ENCODE results near the gene SVOP.
A peak's percentile ranks its signal among the peaks of the same experiment; 100 is the strongest.

SVOP gene

DNA sequence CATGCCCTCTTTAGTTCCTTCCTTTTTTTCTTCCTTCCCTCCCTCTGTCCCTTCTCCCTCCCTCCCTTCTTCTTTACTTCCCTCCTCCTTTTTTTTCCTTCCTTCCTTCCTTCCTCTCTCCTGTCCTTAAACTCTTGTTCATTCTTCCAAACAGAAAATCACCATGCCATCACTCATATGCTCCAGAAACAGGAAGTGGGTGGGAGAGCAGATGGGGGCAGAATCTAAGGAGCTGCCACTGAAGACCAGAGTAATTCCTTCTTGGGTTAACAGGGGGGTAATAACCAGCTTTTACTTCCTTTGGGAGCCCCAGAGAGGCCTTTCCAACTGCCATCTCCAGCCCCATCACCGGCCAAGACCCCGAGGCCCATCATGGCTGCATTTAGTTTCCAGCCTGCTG lies 51.2 kb downstream of the SVOP start:
- DNase-seq: no peak

DNA sequence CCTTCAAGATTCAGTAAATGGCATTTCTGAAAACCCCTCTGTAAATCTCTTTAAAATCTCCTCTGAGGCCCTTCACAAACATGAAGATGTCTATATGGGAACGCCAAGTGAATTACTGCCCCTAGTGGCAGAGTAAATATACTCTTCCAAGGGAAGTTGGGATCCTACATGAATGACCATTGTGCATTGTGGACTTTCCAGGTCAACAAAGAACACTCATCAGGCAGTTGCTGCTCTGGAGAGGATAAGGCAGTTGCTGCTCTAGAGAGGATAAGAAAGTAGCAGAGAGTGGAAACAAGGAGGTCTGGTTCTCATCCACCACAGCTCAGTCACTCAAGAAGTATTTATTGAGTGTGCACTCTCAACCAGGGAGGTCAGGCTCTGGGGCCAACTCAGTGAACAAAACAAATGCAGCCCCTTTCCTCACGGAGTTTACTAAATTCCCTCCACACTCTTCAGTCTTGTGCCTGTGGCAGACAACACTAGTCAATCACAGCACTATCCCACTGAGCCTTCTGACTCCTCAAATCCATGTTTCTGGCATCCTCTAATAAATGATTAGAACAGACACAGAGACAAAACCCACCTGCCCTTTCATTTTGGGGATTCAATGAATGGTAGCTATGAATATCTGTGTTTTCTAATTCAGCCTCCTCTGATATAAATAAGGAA lies 52.9 kb downstream of the SVOP start:
- DNase-seq: no peak

DNA sequence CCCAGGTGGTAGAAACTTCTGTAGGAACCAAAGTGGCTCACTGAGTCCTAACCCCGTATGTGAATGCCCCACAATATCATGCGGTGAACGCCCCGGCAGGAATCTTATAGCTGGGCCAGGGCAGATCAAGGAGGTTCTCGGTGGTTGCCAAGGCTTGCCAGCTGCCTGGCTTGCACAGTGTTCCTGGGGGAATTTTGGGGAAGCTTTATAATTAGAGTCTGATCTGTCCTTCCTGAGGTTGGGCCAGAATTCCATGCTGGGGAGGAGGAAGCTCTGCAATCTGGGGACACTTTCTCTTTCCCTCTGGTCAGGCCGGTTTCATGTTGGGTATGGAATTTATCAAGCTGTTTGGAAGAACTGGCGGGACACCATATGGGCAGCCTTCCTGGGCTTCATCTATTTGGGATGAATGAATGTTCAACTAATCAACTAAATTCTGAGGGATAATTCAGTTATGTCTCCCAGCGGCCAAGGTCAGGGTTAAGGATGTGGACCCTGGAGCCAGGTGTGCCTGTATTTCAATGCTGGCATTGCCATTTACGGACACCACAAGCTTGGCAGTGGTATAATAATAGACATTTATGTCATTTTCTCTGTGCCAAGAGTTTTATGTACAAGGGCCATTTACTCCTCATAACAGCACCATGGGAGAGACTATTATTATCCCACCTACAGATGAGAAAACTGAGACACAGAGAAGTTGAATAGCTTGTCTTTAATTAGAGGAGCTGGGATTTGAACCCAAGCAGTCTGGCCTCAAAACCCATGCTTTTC lies 54.3 kb downstream of the SVOP start:
- no peak for DNase-seq

DNA sequence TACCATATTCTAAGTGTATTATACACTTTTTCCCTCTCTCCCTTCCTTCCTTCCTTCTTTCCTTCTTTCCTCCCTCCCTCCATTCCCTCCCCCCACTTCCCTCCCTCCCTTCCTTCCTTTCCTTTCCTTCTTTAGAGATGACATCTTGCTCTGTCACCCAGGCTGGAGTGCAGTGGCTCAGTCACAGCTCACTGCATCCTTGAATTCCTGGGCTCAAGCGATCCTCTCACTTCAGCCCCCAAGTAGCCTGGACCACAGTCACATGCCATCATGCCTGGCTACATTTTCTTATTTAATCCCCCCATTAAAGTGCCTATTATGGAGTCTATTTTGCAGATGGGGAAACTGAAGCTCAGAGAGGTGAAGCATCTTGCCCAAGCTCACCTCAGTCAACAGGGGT lies 55.0 kb downstream of the SVOP start:
- DNase-seq: no peak

DNA sequence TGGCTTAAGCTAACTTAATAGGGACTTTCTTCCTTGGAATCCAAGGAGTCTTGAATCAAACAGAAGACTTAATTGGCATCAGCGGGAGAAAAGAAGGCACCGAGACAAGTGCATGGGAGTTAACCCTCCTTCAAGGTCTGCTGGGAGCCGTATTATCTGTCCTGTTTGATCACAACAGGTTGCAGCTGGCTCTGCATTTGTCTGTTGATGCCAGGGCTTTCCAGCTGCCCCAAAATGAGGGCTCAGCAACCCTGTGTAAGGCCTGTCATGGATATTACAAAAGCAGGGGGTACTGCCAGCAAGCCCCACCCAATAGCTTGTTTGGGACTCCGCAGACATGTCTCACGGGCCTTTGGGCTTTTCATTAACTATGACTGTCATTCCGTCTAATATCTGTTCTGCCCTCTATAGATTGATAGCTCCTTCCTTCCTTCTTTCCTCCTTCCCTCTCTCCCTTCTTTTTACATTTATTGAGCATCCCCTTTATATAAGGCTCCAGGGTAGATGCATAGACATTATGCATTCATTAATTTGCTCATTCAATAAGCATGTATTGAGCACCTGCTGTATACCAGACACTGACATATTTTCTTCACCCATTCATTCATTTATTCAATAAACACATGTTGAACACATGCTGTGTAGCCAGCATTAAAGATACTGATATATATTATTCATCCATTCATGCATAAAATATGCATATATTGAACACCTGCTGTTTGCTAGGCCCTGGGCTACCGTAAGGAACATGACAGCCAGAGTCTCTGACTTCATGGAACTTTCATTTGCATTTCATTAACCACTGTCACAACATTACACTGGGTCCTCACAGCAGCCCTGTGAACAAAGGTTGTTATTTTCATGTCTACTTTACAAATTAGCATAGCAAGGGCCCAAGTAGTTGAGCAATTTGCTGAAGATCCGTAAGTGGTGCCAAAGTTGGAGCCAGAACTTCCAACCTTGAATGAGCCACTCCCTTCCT lies 56.2 kb downstream of the SVOP start:
- DNase-seq: no peak

DNA sequence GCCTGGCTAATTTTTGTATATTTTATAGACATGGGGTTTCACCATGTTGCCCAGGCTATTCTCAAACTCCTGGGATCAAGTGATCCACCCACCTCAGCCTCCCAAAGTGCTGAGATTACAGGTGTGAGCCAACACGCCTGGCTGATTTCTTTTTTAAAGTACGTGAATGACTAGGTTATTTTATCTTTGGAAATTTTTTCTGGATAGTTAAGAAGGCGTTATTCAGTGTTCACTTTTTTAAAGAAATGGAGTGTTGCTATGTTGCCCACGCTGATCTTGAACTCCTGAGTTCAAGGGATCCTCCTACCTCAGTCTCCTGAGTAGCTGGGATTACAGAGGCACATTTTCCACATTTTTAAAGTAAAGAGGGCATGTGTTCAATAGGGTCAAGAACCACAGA lies 58.6 kb downstream of the SVOP start:
- no peak for DNase-seq

DNA sequence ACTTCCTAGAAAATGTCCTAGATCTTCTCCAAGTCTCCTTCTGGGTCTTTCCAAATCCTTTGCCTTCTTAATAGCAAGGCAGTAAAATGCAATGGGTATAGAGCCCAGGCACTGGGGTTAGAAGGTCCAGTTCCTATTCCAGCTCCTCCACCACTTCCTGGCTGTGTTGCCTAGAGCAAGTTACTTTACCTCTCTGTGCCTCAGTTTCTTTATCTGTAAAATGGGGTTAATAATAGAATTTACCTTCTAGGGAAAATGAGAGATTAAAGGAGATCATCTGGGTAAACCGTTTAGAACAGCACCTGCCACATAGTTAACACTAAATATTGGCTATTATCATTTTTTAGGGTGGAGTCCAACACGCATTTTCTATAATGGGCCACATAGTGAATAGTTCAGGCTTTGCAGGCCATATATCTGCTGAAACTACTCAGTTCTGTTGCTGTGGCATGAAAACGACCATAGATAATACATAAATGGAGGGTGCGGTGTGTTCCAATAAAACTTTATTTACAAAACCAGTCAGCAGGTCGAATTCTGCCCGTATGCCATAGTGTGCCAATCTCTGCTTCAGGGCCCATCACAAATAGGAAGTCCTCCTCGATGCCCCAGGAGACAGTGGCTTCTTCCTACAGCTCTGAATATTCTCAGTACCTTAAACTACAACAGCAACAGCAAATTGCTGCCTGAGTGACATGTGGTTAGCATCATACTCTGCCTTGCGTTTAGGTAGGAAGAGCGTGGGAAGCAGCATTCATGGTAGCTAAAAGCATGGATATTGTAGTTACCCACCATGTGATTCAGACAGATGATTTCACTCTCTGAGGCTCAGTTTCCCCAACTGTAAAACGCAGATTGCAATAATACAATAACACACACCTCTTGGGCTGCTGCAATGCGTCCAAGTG lies 60.9 kb downstream of the SVOP start:
- DNase-seq: no peak

DNA sequence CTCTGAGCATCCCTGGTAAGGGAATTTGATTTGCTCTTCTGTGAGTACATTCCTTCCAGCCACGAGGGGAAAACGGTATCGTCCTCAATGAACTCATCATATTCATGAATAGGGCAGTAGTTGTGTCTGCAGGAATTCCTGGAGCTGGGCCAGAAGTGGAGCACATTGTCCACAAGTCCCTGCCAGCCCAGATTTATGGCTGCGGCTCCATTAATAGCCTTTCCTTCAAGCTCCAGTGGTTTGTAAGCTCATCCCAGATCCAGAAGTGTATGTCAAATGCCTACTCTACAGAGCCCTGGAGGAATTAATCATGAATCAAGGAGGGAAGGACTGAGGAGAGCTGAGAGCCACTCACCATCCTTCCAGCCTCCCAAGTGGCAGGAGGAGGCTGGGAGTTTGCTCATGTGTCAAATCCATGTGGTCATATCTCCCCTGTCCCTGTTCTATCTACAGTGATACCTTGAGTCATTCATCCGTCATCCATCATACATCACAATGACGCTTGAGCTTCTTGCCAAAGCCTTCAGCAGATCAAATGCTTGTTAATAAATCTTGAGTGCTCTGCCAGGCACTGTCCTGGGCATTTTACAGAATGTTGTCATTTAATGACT lies 65.5 kb downstream of the SVOP start:
- DNase-seq: no peak

DNA sequence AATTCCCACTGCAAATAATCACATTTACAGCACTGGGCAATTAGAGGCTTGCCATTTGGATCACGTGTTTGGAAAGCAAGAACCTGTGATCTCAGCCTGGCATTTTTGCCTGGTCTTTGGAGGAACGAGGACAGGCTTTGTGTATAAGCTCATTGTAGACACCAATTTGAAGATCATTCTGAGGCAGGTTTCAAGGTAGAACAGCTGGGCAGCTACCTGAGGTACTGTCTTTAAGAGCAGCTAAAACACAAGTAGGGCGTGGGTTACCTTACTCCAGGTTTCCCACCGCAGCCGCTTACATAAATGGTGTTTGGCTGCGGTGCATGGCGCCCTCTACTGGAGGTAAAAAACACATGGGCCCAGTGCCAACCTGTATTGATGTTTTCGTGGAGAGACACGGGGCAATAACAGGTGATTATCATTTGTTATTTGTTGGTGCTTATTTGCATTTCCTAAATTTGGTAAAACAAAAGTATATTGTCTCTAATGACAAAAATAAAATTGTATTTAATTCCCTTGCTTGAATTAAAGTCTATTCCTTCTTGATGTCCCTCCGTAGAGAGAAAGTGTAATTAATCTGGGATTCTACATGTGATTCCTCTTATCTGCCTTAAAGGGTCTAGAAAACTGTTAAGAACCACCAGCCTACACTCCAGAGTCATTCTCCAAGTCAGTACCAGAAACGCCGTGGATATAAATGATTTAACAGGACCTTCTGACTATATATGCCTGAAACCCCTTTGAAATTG lies 69.7 kb downstream of the SVOP start:
- DNase-seq: peak; percentile 79

DNA sequence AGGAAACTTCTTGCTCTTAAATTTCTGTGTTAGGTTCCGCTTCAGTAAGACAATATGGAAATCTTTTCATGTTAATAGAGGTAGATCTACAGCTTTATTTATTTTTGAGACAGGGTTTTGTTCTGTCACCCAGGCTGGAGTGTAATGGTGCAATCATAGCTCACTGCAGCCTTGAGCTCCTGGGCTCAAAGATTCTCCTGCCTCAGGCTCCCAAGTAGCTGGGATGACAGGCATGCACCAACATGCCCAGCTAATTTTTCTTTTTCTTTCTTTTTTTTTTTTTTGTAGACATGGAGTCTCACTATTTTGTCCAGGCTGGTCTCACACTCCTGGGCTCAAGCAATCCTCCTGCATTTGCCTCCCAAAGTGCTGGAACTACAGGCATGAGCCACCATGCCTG lies 70.9 kb downstream of the SVOP start:
- no peak for DNase-seq

DNA sequence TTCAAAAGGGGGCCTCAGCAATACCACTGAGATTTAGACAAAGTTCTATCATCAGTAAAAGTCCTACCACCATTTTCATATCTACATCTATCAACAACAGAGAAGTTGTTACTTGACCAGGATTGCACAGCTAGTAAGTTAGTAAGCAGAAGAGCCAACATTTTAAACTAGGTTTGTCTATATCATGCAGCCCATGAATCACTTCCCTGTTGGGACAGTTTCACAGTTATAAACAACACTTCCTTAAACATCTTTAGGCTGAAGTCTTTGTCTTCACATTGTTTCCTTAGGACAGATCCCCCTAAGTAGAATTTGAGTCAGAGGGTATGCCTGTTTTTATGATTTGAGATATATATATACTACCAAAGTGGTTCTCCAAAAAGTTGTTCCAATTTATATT lies 72.5 kb downstream of the SVOP start:
- DNase-seq: no peak

DNA sequence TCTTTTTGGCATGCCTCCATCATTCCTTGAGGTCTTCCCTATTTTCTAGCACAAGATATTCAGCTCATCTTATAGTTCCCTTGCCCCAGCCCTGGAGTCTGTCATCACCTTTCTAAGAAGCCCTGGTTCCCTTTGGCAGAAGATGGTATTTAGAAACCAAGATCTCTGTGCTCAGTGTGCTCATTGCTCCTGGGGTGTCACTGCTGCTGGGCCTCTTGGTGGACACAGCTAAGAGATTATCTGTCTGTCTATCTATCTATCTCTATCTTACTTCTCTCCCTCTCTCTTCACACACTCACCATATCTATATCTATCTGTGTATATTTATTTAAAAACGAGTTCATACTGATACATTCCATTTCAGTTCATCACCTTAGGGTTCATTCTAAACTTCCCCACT lies 73.8 kb downstream of the SVOP start:
- DNase-seq: no peak

DNA sequence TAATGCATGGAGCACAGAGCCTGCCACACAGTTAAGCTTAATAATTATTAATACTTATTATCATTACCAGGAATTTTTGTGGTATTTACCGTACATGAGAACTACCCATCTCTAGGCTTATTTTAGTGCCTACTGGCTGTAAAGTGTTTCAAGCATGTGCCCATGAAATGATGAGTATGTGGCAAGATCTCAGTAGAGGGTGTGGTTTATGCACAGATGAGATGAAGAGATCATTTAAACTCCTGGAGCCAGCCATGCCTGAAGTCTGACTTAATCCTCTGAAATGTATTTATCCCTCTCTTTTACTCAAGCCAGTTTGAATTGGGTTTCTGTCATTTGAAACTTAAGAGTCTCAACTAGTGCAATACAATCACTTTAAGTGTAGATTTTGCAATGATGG lies 80.7 kb downstream of the SVOP start:
- no peak for DNase-seq

DNA sequence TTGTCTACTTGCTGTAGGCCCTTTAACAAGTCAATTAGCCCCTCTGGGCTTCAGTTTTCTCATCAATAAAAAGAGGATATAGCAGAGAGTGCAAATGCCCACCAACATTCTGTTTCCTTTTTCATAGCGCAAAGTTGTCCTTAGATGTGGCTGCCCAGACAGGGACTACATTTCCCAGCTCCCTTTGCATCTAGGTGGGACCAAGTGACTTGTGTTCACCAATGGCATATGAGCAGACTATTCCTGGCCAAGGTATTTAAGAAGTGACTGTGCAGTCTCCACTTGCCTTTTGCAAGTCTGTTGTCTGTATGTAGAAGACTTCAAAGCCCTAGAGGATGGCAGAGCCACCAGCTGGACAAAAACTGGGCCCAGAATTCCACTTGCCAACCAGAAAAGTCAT lies 81.3 kb downstream of the SVOP start:
- DNase-seq: peak; percentile 42

DNA sequence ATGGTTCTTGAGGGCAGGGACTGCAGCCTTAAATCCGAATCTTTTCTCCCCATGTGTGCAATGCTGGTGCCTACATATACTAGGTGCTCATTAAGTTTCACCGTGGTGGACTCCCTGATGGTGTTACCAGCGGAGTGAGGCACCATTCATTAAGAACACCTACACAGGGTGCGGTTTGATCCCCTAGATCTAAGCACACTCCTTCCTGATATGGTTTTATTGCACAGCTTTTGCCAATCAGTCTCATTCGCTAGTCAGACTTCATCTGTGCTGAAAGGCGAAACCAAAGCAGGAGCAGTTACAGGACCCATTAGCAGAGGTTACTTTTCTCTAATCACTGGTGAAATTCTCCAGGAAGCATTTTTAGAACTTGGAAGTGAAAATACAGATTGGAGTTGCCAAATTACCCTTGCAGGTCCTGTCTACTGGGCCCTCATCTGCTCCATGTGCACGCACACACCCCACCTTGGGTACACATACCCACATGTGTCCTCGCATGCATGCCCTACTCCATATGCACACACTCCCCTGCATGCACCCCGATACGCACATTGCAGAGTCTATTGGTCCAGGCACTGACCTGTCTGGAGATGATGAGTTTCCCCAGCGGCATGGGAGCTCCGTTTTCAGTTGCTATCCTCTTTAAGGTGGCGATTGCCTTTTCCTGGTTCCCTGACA lies 82.5 kb downstream of the SVOP start:
- no peak for DNase-seq

DNA sequence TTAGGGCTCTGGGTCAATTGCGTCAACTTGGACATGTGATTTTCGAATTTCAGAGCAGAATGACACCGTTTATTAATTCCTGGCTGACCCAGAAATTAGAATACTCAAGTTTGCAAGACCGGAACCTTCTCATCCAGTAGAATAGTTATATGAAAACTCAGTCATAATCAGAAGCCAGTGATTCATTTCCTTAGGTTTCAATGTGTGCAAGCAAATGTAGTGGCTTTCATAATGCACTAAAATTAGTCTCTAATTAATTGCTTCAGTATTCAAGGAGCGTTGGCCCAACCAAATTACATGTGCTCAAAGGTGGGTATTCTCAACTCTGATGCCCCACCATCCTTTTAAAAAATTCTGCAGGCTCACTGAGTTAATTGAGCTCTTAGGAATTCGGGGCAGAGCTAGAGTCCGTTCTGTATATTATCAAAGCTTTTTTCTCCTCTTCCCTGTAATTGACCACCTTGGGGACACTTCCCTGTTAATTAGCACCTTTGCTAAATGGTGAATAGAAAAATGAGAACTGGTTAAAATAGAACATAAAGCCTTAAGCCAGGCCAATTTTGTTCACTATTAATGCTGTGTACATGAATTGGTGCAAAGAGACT lies 85.6 kb downstream of the SVOP start:
- DNase-seq: no peak

DNA sequence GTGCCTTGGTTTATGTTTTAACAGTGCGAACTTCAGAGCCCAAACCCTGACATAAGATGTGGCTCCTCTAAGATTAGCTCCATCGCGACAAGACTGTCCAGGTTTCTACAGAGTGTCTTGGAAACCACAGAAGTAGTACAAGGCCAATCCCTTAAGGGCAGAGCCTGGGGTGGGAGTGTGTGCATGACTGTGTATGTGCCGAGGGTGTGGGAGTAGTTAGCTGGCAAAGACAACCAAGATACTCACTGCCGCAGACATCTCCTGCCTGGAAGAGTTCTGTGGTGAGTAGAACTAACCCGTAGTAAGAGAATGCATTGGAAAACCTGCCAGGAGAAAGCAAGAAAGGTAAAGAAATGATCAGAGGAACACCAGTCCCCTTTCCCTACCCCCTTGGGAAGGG lies 86.9 kb downstream of the SVOP start:
- DNase-seq: no peak

DNA sequence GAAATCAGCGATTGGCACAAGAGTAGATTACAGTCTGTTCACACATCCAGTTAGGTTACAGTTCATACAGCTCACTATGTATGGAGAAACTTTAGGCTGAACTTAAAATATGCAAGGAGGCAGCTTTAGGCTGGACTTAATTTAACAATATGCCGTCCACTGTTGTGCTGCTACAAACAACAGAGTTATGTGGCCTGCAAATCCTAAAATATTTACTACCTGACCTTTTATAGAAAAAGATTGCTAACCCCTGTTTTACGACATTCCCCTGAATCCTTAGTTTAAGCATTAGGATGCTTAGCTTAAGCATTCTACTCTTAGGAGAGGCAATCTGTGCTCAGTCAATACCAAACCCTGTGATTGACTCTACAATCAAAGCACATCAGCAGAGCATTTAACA lies 90.1 kb downstream of the SVOP start:
- DNase-seq: no peak

DNA sequence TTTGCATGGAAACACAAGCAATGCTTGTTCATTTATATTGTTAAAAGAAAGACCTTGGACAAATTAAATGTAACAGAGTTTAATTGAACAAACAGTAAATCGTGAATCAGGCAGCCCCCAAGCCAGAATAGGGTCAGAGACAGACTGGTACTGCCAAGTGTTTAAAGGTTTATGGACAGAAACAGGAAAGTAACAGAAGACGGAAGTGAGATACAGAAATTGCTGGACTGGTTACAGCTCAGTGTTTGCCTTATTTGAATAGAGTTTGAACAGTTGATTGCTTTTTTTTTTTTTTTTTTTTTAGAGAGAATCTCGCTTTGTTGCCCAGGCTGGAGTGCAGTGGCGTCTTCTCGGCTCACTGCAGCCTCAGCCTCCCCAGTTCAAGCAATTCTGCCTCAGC lies 90.7 kb downstream of the SVOP start:
- no peak for DNase-seq

DNA sequence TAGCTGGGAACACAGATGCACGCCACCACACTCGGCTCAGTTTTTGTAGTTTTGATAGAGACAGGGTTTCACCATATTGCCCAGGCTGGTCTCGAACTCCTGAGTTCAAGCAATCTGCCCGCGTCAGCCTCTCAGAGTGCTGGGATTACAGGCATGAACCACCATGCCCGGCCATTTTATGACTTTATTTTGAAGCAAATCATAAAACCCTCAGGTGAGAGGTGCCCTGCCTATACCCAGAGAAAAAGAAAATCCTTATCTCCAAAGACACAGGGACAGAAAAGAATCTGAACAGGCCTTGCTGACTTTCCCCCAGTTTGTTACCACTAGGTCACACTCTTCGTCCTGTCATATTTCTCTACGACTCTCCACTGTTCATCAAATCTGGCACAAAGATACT lies 92.2 kb downstream of the SVOP start:
- DNase-seq: no peak

All from CD4-positive, alpha-beta T cell treated with Interleukin-10 for 1 hour (primary cell).